Activated T-helper 2 cell treated with anti-CD3 and anti-CD28 coated beads, Interferon-gamma antibody, Interleukin-2, Interleukin-4, amounts not matched to agents 10 μg/mL and 5 μg/mL and 100 μg/mL, durations not matched to agents 14 hours and 24 hours and 36 hours (primary cell): ENCODE measurements around the gene KMT5B. TPM values are rescaled to one million over a fixed set of nuclear protein-coding genes. Genes with fewer than 3 reads are reported as not detected.

Experiments used
- DNase-seq: peaks from one replicate; pipeline ENCODE4 v3.0.0; 2021; ENCODE audit warnings: low spot score
- H3K27ac Mint-ChIP-seq: one replicate; pipeline ENCODE4 v1.8.0; 2021; ENCODE audit warnings: mixed read lengths
- H3K27me3 Mint-ChIP-seq: one replicate; pipeline ENCODE4 v1.8.0; 2021; ENCODE audit warnings: low read depth, mixed read lengths
- H3K36me3 Mint-ChIP-seq: one replicate; pipeline ENCODE4 v1.8.0; 2021; ENCODE audit warnings: low read depth, mixed read lengths
- H3K4me1 Mint-ChIP-seq: one replicate; pipeline ENCODE4 v1.8.0; 2021; ENCODE audit warnings: low read depth, mixed read lengths
- H3K4me3 Mint-ChIP-seq: one replicate; pipeline ENCODE4 v1.8.0; 2021; ENCODE audit warnings: low read depth, mild to moderate bottlenecking, moderate library complexity, mixed read lengths
- H3K9me3 Mint-ChIP-seq: one replicate; pipeline ENCODE4 v1.8.0; 2021; ENCODE audit warnings: mixed read lengths
- intact Hi-C: fragments of 100-400 bp; cut with micrococcal nuclease; formaldehyde crosslinking; loops from one replicate; pipeline ENCODE4 v1.15.1; 2023
- total RNA-seq: library from RNA; stranded (reverse); gene quantifications from 2 replicates; pipeline ENCODE4 v1.2.3, GENCODE V29; 2022

KMT5B gene
- total RNA-seq, 1 donor from 2014 or later = 34.0 TPM

- Mint-ChIP-seq H3K4me3 (peak overlapping the region; percentile 84), H3K36me3 (no peaks in the 10 kb centered on the region), H3K9me3 (no peaks in the 10 kb centered on the region), H3K27ac (peak overlapping the region; percentile 15), H3K27me3 (peaks cover 15% of the 10 kb centered on the region), H3K4me1 (peaks cover 24% of the 10 kb centered on the region)
- intact Hi-C loops = loop anchor here (5.0 to 10.0 kb wide), 3 partner anchors 58 to 248 kb away; partner anchors contain the start of genes C11orf24, NDUFS8, PPP6R3 and TCIRG1
- DNase-seq = no peak
Measured at GRCh38 chr11:68214173-68215086, 1.3 kb upstream of the KMT5B start.

GRCh38 chr11:68213555-68214172, 568 bp upstream of the KMT5B start:
- Mint-ChIP-seq H3K27ac (peak overlapping the region; percentile 15), H3K9me3 (no peaks in the 10 kb centered on the region), H3K36me3 (no peaks in the 10 kb centered on the region), H3K4me1 (peaks cover 29% of the 10 kb centered on the region), H3K27me3 (peaks cover 15% of the 10 kb centered on the region), H3K4me3 (peak overlapping the region; percentile 73)
- DNase-seq = peak; percentile 82
- intact Hi-C loops = loop anchor here (2.0 to 10.0 kb wide), 4 partner anchors 59 to 249 kb away; partner anchors contain the start of genes C11orf24, CHKA, NDUFS8 and PPP6R3

GRCh38 chr11:68212421-68213134, 518 bp downstream of the KMT5B start:
- DNase-seq = peak; percentile 55
- H3K4me3 Mint-ChIP-seq = peak overlapping the region; percentile 92
- peaks cover 31% of the 10 kb centered on the region for H3K4me1 Mint-ChIP-seq
- H3K9me3 Mint-ChIP-seq = no peaks in the 10 kb centered on the region
- no peaks in the 10 kb centered on the region for H3K36me3 Mint-ChIP-seq
- H3K27ac Mint-ChIP-seq = peak overlapping the region; percentile 94
- intact Hi-C loops = loop anchor here (2.0 to 10.0 kb wide), 4 partner anchors 60 to 250 kb away; partner anchors contain the start of genes C11orf24, CHKA, NDUFS8 and PPP6R3
- H3K27me3 Mint-ChIP-seq = peaks cover 15% of the 10 kb centered on the region

- Mint-ChIP-seq H3K4me3 (peak overlapping the region; percentile 80), H3K4me1 (peaks cover 32% of the 10 kb centered on the region), H3K27me3 (peaks cover 14% of the 10 kb centered on the region), H3K27ac (no peak overlapping the region), H3K9me3 (no peaks in the 10 kb centered on the region), H3K36me3 (no peaks in the 10 kb centered on the region)
- DNase-seq = no peak
- intact Hi-C loops = loop anchor here (5.0 to 10.0 kb wide), 3 partner anchors 61 to 251 kb away; partner anchors contain the start of genes C11orf24, NDUFS8, PPP6R3 and TCIRG1
Measured at GRCh38 chr11:68211546-68211945, 1.6 kb downstream of the KMT5B start.

GRCh38 chr11:68206211-68206610, 6.9 kb downstream of the KMT5B start:
- Mint-ChIP-seq H3K27ac (no peak overlapping the region), H3K4me1 (peaks cover 21% of the 10 kb centered on the region), H3K36me3 (no peaks in the 10 kb centered on the region), H3K4me3 (no peak overlapping the region), H3K27me3 (no peaks in the 10 kb centered on the region), H3K9me3 (no peaks in the 10 kb centered on the region)
- no peak for DNase-seq
- intact Hi-C loops = no loop called here

- Mint-ChIP-seq H3K27ac (no peak overlapping the region), H3K36me3 (no peaks in the 10 kb centered on the region), H3K4me3 (no peak overlapping the region), H3K4me1 (peaks cover 21% of the 10 kb centered on the region), H3K9me3 (no peaks in the 10 kb centered on the region), H3K27me3 (no peaks in the 10 kb centered on the region)
- intact Hi-C loops = no loop called here
- no peak for DNase-seq
Measured at GRCh38 chr11:68204402-68204801, 8.7 kb downstream of the KMT5B start.

GRCh38 chr11:68202165-68202564, 10.9 kb downstream of the KMT5B start:
- H3K27ac Mint-ChIP-seq = no peak overlapping the region
- peaks cover 13% of the 10 kb centered on the region for H3K4me1 Mint-ChIP-seq
- H3K4me3 Mint-ChIP-seq = no peak overlapping the region
- no peak for DNase-seq
- H3K9me3 Mint-ChIP-seq = no peaks in the 10 kb centered on the region
- H3K27me3 Mint-ChIP-seq = no peaks in the 10 kb centered on the region
- H3K36me3 Mint-ChIP-seq = no peaks in the 10 kb centered on the region
- intact Hi-C loops = no loop called here

GRCh38 chr11:68201492-68201891, 11.6 kb downstream of the KMT5B start:
- H3K36me3 Mint-ChIP-seq = peaks cover 1% of the 10 kb centered on the region
- H3K4me1 Mint-ChIP-seq = peaks cover 15% of the 10 kb centered on the region
- H3K27me3 Mint-ChIP-seq = no peaks in the 10 kb centered on the region
- intact Hi-C loops = no loop called here
- DNase-seq = no peak
- no peaks in the 10 kb centered on the region for H3K9me3 Mint-ChIP-seq
- no peak overlapping the region for H3K4me3 Mint-ChIP-seq
- no peak overlapping the region for H3K27ac Mint-ChIP-seq

- no peaks in the 10 kb centered on the region for H3K9me3 Mint-ChIP-seq
- H3K27ac Mint-ChIP-seq = no peak overlapping the region
- DNase-seq = no peak
- H3K27me3 Mint-ChIP-seq = no peaks in the 10 kb centered on the region
- peaks cover 2% of the 10 kb centered on the region for H3K36me3 Mint-ChIP-seq
- H3K4me3 Mint-ChIP-seq = no peak overlapping the region
- peaks cover 10% of the 10 kb centered on the region for H3K4me1 Mint-ChIP-seq
- intact Hi-C loops = no loop called here
Measured at GRCh38 chr11:68200639-68201038, 12.5 kb downstream of the KMT5B start.

- Mint-ChIP-seq H3K36me3 (peaks cover 2% of the 10 kb centered on the region), H3K4me1 (peaks cover 8% of the 10 kb centered on the region), H3K4me3 (no peak overlapping the region), H3K9me3 (no peaks in the 10 kb centered on the region), H3K27ac (no peak overlapping the region), H3K27me3 (no peaks in the 10 kb centered on the region)
- intact Hi-C loops = no loop called here
- DNase-seq = no peak
Measured at GRCh38 chr11:68199295-68199987, 13.7 kb downstream of the KMT5B start.

GRCh38 chr11:68196219-68196618, 16.9 kb downstream of the KMT5B start:
- Mint-ChIP-seq H3K4me3 (no peak overlapping the region), H3K4me1 (peaks cover 19% of the 10 kb centered on the region)
- intact Hi-C loops = no loop called here

GRCh38 chr11:68194675-68195294, 18.3 kb downstream of the KMT5B start:
- Mint-ChIP-seq H3K4me1 (peaks cover 13% of the 10 kb centered on the region), H3K4me3 (no peak overlapping the region), H3K27ac (no peak overlapping the region), H3K27me3 (no peaks in the 10 kb centered on the region), H3K36me3 (peaks cover 2% of the 10 kb centered on the region), H3K9me3 (no peaks in the 10 kb centered on the region)
- DNase-seq = no peak
- intact Hi-C loops = no loop called here

More at GRCh38 chr11:68196219-68196618, 16.9 kb downstream of the KMT5B start:
- Mint-ChIP-seq H3K27me3 (no peaks in the 10 kb centered on the region), H3K36me3 (peaks cover 2% of the 10 kb centered on the region), H3K27ac (no peak overlapping the region), H3K9me3 (no peaks in the 10 kb centered on the region)
- DNase-seq = no peak
